Tibial nerve (tissue), 4 donors: ENCODE results near the gene RAPGEF2. TPM values are rescaled to one million over a fixed set of nuclear protein-coding genes. Genes with fewer than 3 reads are reported as not detected.

Experiments used
- DNase-seq, 2 donors: peaks; one replicate each; pipeline ENCODE4 v3.0.0-alpha.2; 2019; ENCODE audit warnings: low spot score in 2 of 2
- H3K27ac ChIP-seq, 4 donors: fragments of 200-600 bp; sonication (generic) in 3 of 4; one replicate each; pipeline ENCODE4 v1.5.1; 2017 to 2019; ENCODE audit warnings: mild to moderate bottlenecking in 1 of 4
- H3K27me3 ChIP-seq, 2 donors: fragments of 200-600 bp; sonication (generic) in 1 of 2; one replicate each; pipeline versions ENCODE4 v1.5.1 to v1.6.0; 2017 to 2019
- H3K36me3 ChIP-seq, 3 donors: fragments of 200-600 bp; sonication (generic); one replicate each; pipeline ENCODE4 v1.5.1; 2018 to 2019
- H3K4me1 ChIP-seq, 4 donors: fragments of 200-600 bp; sonication (generic) in 3 of 4; one replicate each; pipeline ENCODE4 v1.5.1; 2017 to 2019
- H3K4me3 ChIP-seq, 4 donors: fragments of 200-600 bp; sonication (generic) in 3 of 4; one replicate each; pipeline ENCODE4 v1.5.1; 2017 to 2019; ENCODE audit warnings: mild to moderate bottlenecking in 1 of 4, moderate library complexity in 1 of 4
- H3K9me3 ChIP-seq, 4 donors: fragments of 200-600 bp; sonication (generic) in 3 of 4; one replicate each; pipeline ENCODE4 v1.5.1; 2017 to 2019
- CTCF ChIP-seq, 5 experiments: fragments of 200-600 bp in 3 of 5; fragments of 450-650 bp in 2 of 5; sonication (generic) in 3 of 5; IDR thresholded peaks; one replicate each; pipeline ENCODE4 v1.5.1; 2016 to 2019; ENCODE audit warnings: antibody characterized with exemption in 5 of 5, mild to moderate bottlenecking in 3 of 5, moderate library complexity in 2 of 5
- EP300 ChIP-seq, 2 donors: sonication (generic); formaldehyde crosslinking; IDR thresholded peaks; one replicate each; pipeline ENCODE4 v1.6.1; 2017; ENCODE audit warnings: antibody characterized with exemption in 2 of 2, mild to moderate bottlenecking in 1 of 2
- POLR2A ChIP-seq, 2 donors: fragments of 450-650 bp; IDR thresholded peaks; one replicate each; pipeline ENCODE4 v1.6.1; 2017; ENCODE audit warnings: antibody characterized with exemption in 2 of 2, mild to moderate bottlenecking in 2 of 2, moderate library complexity in 2 of 2
- WGBS, 2 donors: methylation state at CpG; one replicate each; pipeline ENCODE4 v1.1.5; 2018; 5-methylcytosine and 5-hydroxymethylcytosine counted together
- total RNA-seq, 4 donors: library from RNA; depleted of rRNA; stranded (reverse); fragments of >200 nt; gene quantifications; one replicate each; pipeline ENCODE4 v1.1.0, GENCODE V29; 2016

RAPGEF2 gene
- total RNA-seq, 4 donors from 2014 or later: 61.0 to 81.5 (median 69.5) TPM

GRCh38 chr4:159209249-159209648 lies 106.4 kb downstream of the RAPGEF2 start:
- Histone ChIP-seq H3K36me3 (no peaks in the 10 kb centered on the region), H3K27ac (no peak overlapping the region), H3K4me1 (peaks cover 0 to 23% (median 7%) of the 10 kb centered on the region in 4 donors), H3K27me3 (no peaks in the 10 kb centered on the region), H3K4me3 (no peak overlapping the region), H3K9me3 (no peaks in the 10 kb centered on the region)
- WGBS, 2 donors: 93% methylated on average over 4 of the region's 4 CpGs
- TF ChIP-seq EP300 (IDR thresholded peaks at IDR 0.05): no peak
- no peak for TF ChIP-seq POLR2A (IDR thresholded peaks at IDR 0.05)
- no peak for TF ChIP-seq CTCF (IDR thresholded peaks at IDR 0.05)
- no peak for DNase-seq

GRCh38 chr4:159210975-159211374 lies 108.1 kb downstream of the RAPGEF2 start:
- H3K4me3 ChIP-seq: no peak overlapping the region
- WGBS, 2 donors: 85 to 94% methylated on average over 3 of the region's 3 CpGs
- H3K27ac ChIP-seq: no peak overlapping the region
- no peak for DNase-seq
- TF ChIP-seq CTCF (IDR thresholded peaks at IDR 0.05): no peak
- TF ChIP-seq EP300 (IDR thresholded peaks at IDR 0.05): no peak
- no peak for TF ChIP-seq POLR2A (IDR thresholded peaks at IDR 0.05)
- no peaks in the 10 kb centered on the region for H3K27me3 ChIP-seq
- H3K4me1 ChIP-seq: peaks cover 0 to 14% (median 4%) of the 10 kb centered on the region in 4 donors
- H3K9me3 ChIP-seq: no peaks in the 10 kb centered on the region
- H3K36me3 ChIP-seq: no peaks in the 10 kb centered on the region

GRCh38 chr4:159212675-159213293 lies 109.9 kb downstream of the RAPGEF2 start:
- no peaks in the 10 kb centered on the region for H3K36me3 ChIP-seq
- 74 to 84% methylated on average over 7 of the region's 7 CpGs for WGBS, 2 donors
- no peaks in the 10 kb centered on the region for H3K9me3 ChIP-seq
- no peak overlapping the region for H3K4me3 ChIP-seq
- H3K4me1 ChIP-seq: peaks cover 0 to 11% (median 4%) of the 10 kb centered on the region in 4 donors
- TF ChIP-seq POLR2A (IDR thresholded peaks at IDR 0.05) (no peak), CTCF (IDR thresholded peaks at IDR 0.05) (no peak), EP300 (IDR thresholded peaks at IDR 0.05) (no peak)
- DNase-seq: no peak
- H3K27ac ChIP-seq: no peak overlapping the region
- H3K27me3 ChIP-seq: no peaks in the 10 kb centered on the region

- Histone ChIP-seq H3K4me3 (no peak overlapping the region), H3K9me3 (no peaks in the 10 kb centered on the region), H3K27me3 (no peaks in the 10 kb centered on the region), H3K4me1 (peaks cover 0 to 9% (median under 1%) of the 10 kb centered on the region in 4 donors), H3K36me3 (no peaks in the 10 kb centered on the region), H3K27ac (no peak overlapping the region)
- DNase-seq: no peak
- WGBS, 2 donors: 58 to 68% methylated on average over 5 of the region's 5 CpGs
- no peak for TF ChIP-seq POLR2A (IDR thresholded peaks at IDR 0.05)
- TF ChIP-seq CTCF (IDR thresholded peaks at IDR 0.05): no peak
- no peak for TF ChIP-seq EP300 (IDR thresholded peaks at IDR 0.05)
These were observed 114.0 kb downstream of the RAPGEF2 start for GRCh38 chr4:159216834-159217233.

- Histone ChIP-seq H3K27me3 (no peaks in the 10 kb centered on the region), H3K36me3 (no peaks in the 10 kb centered on the region), H3K4me1 (peaks cover 0 to 13% (median 2%) of the 10 kb centered on the region in 4 donors), H3K4me3 (no peak overlapping the region), H3K27ac (no peak overlapping the region), H3K9me3 (no peaks in the 10 kb centered on the region)
- TF ChIP-seq POLR2A (IDR thresholded peaks at IDR 0.05): no peak
- TF ChIP-seq CTCF (IDR thresholded peaks at IDR 0.05): no peak
- TF ChIP-seq EP300 (IDR thresholded peaks at IDR 0.05): no peak
- DNase-seq: no peak
- 100% methylated on average over 1 of the region's 1 CpG for WGBS, 2 donors
These were observed 117.0 kb downstream of the RAPGEF2 start for GRCh38 chr4:159219862-159220261.
